ENCODE measurements around the gene CDHR3.

DNA sequence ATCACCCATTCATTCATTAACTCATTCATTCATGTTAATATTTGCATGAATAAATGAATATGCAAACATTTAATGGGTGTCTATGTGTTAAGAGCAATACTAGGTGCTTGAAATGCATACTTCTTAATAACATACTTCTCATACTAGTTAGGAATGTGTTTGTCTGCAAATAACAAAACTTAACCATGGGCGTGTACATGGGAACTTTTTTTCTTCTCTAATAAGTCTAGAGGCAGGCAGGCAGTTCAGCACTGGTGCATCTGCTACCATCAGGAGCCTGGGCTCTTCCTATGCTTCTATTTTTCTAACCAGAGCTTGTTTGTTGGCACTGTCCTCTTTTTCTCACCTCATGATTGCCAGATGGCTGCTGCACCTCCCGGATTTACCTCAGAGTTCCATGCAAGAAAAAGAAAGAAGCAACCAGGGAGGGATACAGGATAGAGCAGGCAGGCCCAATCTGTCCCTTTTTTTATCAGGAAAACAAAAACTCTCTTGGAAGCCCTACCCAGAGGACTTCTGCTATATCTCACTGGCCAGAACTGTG is 22.7 kb downstream of the CDHR3 start:
- TF ChIP-seq GATA2 (IDR thresholded peaks at IDR 0.05; ENCODE audit: low read depth, low read length) (no peak), GATA3 (IDR thresholded peaks at IDR 0.05; ENCODE audit: low read depth, low read length) (no peak)
